LNCAP (cell line): ENCODE measurements around the gene SSBP2.
A peak's percentile ranks its signal among the peaks of the same experiment; 100 is the strongest.

ENCODE experiments used
- CTCF ChIP-seq: fragments of 450-650 bp; IDR thresholded peaks from 2 replicates; pipeline ENCODE4 v1.5.1; 2017; ENCODE audit warnings: mild to moderate bottlenecking

The SSBP2 gene

GRCh38 chr5:81429985-81430384 is 320.9 kb downstream of the SSBP2 start:
- no peak for TF ChIP-seq CTCF

- no peak for TF ChIP-seq CTCF
Measured at GRCh38 chr5:81429363-81429762, 321.5 kb downstream of the SSBP2 start.

GRCh38 chr5:81428861-81429260 is 322.0 kb downstream of the SSBP2 start:
- no peak for TF ChIP-seq CTCF

- TF ChIP-seq CTCF = no peak
Measured at GRCh38 chr5:81428446-81428845, 322.5 kb downstream of the SSBP2 start.

GRCh38 chr5:81427566-81427965 is 323.3 kb downstream of the SSBP2 start:
- no peak for TF ChIP-seq CTCF

- TF ChIP-seq CTCF = no peak
Measured at GRCh38 chr5:81426359-81427030, 324.4 kb downstream of the SSBP2 start.

GRCh38 chr5:81425569-81425968 is 325.3 kb downstream of the SSBP2 start:
- TF ChIP-seq CTCF = peak; percentile 62

- TF ChIP-seq CTCF = no peak
Measured at GRCh38 chr5:81424728-81425127, 326.2 kb downstream of the SSBP2 start.
